ENCODE measurements around the gene GFOD1. TPM values are rescaled to one million over a fixed set of nuclear protein-coding genes. Genes with fewer than 3 reads are reported as not detected.

GFOD1 gene
- total RNA-seq, 2 donors from 2014 or later: 10.0 to 12.2 TPM

DNA sequence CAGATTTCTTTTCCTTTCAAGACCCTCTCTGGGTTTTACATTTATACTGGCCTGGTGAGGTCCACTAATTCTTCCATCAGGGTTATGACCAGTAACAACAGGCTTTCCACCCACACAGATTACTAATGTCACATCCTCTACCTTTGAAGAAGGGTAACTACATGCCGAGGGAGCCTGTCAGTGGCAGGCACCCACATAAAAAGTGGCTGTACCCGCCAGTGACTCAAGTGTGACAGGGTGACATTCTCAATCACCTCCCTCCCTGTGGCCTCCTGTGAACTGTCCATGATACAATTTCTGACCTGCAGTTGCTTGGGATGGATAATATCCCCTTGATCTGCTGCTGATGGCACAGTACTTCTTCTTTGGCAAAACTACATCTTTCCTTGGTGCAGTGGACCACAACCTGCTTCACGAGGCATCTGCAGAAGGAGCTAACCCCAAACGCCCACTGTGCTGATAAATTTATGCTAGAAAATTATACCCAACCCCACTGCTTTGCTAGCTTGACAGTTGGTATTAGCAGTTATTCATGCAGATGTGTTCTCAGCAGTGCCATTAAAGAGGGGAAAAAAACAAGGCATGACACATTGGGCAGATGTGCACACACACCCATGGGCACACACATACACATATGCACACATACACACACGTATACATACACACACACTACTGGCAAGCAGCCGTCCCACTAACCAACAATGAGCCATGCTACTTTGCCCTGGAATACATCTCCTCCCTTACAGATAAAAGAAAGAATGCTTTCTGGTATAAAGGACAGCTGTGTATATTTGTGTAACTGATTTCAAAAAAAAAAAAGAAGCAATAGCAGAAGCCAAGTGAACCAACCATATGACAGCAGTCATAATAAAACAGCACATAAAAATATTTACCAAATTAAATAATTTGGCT is 20.8 kb downstream of the GFOD1 start:
- no peak overlapping the region for H3K27ac ChIP-seq
- H3K4me3 ChIP-seq: no peak overlapping the region
- no peak for DNase-seq (ENCODE audit: low spot score)
- H3K27me3 ChIP-seq (replicated peaks; ENCODE audit: insufficient read depth): no peaks in the 10 kb centered on the region
- no peaks in the 10 kb centered on the region for H3K4me1 ChIP-seq (replicated peaks)
- intact Hi-C loops (cut with DNase I): no loop called here
- TF ChIP-seq POLR2AphosphoS5 (IDR thresholded peaks at IDR 0.05): no peak
- TF ChIP-seq, protein P1, sequence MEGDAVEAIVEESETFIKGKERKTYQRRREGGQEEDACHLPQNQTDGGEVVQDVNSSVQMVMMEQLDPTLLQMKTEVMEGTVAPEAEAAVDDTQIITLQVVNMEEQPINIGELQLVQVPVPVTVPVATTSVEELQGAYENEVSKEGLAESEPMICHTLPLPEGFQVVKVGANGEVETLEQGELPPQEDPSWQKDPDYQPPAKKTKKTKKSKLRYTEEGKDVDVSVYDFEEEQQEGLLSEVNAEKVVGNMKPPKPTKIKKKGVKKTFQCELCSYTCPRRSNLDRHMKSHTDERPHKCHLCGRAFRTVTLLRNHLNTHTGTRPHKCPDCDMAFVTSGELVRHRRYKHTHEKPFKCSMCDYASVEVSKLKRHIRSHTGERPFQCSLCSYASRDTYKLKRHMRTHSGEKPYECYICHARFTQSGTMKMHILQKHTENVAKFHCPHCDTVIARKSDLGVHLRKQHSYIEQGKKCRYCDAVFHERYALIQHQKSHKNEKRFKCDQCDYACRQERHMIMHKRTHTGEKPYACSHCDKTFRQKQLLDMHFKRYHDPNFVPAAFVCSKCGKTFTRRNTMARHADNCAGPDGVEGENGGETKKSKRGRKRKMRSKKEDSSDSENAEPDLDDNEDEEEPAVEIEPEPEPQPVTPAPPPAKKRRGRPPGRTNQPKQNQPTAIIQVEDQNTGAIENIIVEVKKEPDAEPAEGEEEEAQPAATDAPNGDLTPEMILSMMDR (IDR thresholded peaks at IDR 0.05): no peak
- TF ChIP-seq POLR2A (IDR thresholded peaks at IDR 0.05): no peak
- H3K36me3 ChIP-seq: no peaks in the 10 kb centered on the region
- no peaks in the 10 kb centered on the region for H3K9me3 ChIP-seq
- 62% methylated on average over 6 of the region's 6 CpGs for WGBS

GRCh38 chr6:13465734-13466133 is 21.7 kb downstream of the GFOD1 start:
- Histone ChIP-seq H3K4me3 (no peak overlapping the region), H3K9me3 (no peaks in the 10 kb centered on the region), H3K27me3 (replicated peaks; ENCODE audit: insufficient read depth) (no peaks in the 10 kb centered on the region), H3K36me3 (no peaks in the 10 kb centered on the region), H3K4me1 (replicated peaks) (no peaks in the 10 kb centered on the region), H3K27ac (no peak overlapping the region)
- intact Hi-C loops (cut with DNase I): no loop called here
- TF ChIP-seq POLR2AphosphoS5 (IDR thresholded peaks at IDR 0.05): no peak
- TF ChIP-seq, protein P1 (IDR thresholded peaks at IDR 0.05): no peak
- no peak for TF ChIP-seq POLR2A (IDR thresholded peaks at IDR 0.05)
- no peak for DNase-seq (ENCODE audit: low spot score)
- 96% methylated on average over 1 of the region's 1 CpG for WGBS

- intact Hi-C loops (cut with DNase I): no loop called here
- Histone ChIP-seq H3K36me3 (no peaks in the 10 kb centered on the region), H3K9me3 (no peaks in the 10 kb centered on the region), H3K4me3 (no peak overlapping the region), H3K27me3 (replicated peaks; ENCODE audit: insufficient read depth) (no peaks in the 10 kb centered on the region), H3K27ac (no peak overlapping the region), H3K4me1 (replicated peaks) (no peaks in the 10 kb centered on the region)
- TF ChIP-seq, protein P1 (IDR thresholded peaks at IDR 0.05): no peak
- no peak for TF ChIP-seq POLR2A (IDR thresholded peaks at IDR 0.05)
- no peak for TF ChIP-seq POLR2AphosphoS5 (IDR thresholded peaks at IDR 0.05)
- 81% methylated on average over 4 of the region's 4 CpGs for WGBS
- DNase-seq (ENCODE audit: low spot score): no peak
Observed at GRCh38 chr6:13463941-13464340, 23.5 kb downstream of the GFOD1 start.

GRCh38 chr6:13463328-13463717 is 24.1 kb downstream of the GFOD1 start:
- Histone ChIP-seq H3K9me3 (no peaks in the 10 kb centered on the region), H3K4me1 (replicated peaks) (no peaks in the 10 kb centered on the region), H3K36me3 (no peaks in the 10 kb centered on the region), H3K4me3 (no peak overlapping the region), H3K27ac (no peak overlapping the region), H3K27me3 (replicated peaks; ENCODE audit: insufficient read depth) (no peaks in the 10 kb centered on the region)
- no peak for TF ChIP-seq POLR2A (IDR thresholded peaks at IDR 0.05)
- TF ChIP-seq, protein P1 (IDR thresholded peaks at IDR 0.05): no peak
- TF ChIP-seq POLR2AphosphoS5 (IDR thresholded peaks at IDR 0.05): no peak
- intact Hi-C loops (cut with DNase I): no loop called here
- no peak for DNase-seq (ENCODE audit: low spot score)
- WGBS: 88% methylated on average over 8 of the region's 8 CpGs
